PC-9 (cell line): ENCODE measurements around the gene VAPA.

ENCODE experiments used
- EZH2 ChIP-seq: fragments of 200-600 bp; sonication (generic); IDR thresholded peaks from 2 replicates; pipeline ENCODE4 v1.8.0; 2017; ENCODE audit warnings: antibody characterized with exemption, low read depth
- TF ChIP-seq, protein P1 (sequence below): fragments of 200-600 bp; sonication (generic); conservative IDR thresholded peaks from 2 replicates; pipeline ENCODE4 v1.6.1; 2017; ENCODE audit warnings: mixed run types, antibody characterized with exemption, mild to moderate bottlenecking, moderate library complexity

DNA sequence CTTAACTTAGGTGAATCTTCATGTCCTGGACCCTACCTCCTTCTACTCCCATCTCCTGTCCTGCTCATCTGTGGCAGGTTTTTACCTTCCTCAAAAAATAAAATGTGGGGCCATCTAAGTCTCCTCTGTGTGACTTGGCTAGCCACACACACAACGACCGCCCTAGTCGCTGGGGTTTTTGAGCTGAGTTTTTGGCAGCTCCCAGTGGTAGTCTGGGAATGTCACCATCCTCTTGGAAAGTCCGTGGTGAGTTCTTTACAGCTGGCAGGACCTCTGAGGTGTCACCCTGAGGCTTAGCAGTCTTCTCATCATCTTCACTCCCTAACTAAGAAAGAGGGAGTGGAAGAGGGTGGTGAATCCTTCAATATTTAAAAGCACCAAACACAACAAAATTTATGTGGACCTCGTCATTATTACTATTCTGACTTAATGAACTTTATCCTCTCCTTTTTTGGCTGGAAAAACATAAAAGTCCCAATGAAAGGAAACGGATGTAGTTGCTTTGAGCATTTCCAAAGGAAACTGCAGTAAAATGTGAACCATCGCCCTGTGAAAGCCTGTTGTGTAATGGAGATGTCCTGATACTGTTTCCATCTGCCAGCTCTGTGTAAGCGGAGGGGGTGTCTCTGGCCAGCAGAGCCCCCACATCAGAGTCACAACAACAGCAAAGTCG, 78.6 kb downstream of the VAPA start:
- TF ChIP-seq, protein P1, sequence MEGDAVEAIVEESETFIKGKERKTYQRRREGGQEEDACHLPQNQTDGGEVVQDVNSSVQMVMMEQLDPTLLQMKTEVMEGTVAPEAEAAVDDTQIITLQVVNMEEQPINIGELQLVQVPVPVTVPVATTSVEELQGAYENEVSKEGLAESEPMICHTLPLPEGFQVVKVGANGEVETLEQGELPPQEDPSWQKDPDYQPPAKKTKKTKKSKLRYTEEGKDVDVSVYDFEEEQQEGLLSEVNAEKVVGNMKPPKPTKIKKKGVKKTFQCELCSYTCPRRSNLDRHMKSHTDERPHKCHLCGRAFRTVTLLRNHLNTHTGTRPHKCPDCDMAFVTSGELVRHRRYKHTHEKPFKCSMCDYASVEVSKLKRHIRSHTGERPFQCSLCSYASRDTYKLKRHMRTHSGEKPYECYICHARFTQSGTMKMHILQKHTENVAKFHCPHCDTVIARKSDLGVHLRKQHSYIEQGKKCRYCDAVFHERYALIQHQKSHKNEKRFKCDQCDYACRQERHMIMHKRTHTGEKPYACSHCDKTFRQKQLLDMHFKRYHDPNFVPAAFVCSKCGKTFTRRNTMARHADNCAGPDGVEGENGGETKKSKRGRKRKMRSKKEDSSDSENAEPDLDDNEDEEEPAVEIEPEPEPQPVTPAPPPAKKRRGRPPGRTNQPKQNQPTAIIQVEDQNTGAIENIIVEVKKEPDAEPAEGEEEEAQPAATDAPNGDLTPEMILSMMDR, result no peak
- TF ChIP-seq EZH2, result no peak
